Raji (cell line): ENCODE results near the gene SLC15A4.
A peak's percentile ranks its signal among the peaks of the same experiment; 100 is the strongest.

Experiments used
- POLR2A ChIP-seq: IDR thresholded peaks from 2 replicates; pipeline ENCODE4 v1.6.1; 2011; ENCODE audit warnings: low read depth, low read length, control low read depth; ENCODE audit not compliant: insufficient read depth

SLC15A4 gene

DNA sequence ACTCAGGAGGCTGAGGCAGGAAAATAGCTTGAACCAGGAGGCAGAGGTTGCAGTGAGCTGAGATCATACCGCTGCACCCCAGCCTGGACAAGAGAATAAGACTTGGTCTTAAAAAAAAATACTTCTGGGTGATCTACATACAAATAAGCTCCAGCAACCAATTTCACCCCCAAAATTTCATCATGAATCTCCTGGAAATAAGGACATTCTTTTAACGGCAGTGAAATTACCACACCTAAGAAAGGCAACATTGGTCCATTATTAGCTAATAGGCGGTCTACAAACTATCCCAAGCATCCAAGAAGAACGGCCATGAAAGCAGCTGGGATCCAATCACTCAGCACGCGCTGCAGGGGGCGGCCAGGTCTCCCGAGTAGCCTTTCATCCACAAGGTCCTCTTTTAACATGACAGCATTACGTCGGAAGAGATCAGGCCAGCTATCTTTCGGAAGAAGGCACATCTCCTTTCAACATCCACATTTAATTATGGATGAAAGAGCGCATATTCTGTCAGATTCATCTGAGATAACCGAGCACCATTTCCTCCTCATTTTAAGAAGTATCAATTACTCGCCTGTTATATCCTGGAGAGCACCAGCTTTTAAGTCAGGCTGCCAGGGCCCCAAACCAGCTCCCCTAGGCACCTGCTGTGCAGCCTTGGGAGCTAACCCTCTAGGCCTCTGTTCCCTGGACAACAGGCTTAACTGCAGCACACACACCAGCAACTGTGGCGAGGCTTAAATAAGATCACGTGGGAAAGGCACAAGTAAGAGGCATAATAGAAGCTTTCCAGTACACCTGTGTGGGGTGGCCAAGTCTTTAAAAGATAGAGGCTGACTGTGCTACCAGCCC, 4.2 kb downstream of the SLC15A4 start:
- no peak for TF ChIP-seq POLR2A

DNA sequence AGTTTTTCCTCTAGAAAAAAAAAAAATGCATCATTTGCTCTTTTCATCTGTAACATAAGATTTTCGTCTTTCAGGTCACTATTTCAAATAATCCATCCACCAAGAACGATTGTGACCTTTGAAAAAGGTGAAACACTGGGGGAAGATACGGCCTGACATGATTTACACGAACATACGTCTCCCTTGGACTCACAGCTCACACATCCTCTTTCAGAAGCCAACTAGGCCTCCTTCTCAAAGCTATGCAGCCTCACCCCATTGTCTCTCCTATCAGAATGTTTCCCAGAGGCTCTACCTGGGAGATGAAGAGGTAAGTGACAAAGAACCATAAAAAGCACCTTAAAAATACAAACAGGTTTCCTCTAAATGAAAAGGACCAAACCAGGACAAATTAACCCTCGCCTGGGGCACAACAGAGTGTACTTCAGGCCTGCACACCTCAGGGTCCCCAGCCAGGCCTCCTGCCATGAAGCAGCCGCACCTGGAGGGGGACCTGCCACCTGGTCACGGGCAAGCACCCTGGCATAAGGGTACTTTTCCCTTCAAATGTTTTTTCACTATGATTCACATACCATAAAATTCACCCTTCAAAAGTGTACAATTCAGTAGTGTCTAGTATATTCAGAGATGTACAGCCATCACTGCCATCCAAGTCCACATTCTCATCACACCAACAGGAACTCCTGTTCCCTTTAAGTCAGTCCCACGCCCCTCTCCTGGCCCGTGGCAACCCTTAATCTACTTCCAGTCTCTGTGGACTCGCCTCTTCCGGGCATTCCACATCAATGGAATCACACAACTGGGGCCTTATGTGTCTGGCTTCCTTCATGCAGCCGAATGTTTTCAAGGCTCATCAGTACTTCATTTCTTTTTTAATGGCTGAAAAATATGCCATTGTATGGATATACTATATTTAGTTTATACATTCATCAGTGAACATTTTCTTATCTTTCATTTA, 5.4 kb downstream of the SLC15A4 start:
- TF ChIP-seq POLR2A = no peak

DNA sequence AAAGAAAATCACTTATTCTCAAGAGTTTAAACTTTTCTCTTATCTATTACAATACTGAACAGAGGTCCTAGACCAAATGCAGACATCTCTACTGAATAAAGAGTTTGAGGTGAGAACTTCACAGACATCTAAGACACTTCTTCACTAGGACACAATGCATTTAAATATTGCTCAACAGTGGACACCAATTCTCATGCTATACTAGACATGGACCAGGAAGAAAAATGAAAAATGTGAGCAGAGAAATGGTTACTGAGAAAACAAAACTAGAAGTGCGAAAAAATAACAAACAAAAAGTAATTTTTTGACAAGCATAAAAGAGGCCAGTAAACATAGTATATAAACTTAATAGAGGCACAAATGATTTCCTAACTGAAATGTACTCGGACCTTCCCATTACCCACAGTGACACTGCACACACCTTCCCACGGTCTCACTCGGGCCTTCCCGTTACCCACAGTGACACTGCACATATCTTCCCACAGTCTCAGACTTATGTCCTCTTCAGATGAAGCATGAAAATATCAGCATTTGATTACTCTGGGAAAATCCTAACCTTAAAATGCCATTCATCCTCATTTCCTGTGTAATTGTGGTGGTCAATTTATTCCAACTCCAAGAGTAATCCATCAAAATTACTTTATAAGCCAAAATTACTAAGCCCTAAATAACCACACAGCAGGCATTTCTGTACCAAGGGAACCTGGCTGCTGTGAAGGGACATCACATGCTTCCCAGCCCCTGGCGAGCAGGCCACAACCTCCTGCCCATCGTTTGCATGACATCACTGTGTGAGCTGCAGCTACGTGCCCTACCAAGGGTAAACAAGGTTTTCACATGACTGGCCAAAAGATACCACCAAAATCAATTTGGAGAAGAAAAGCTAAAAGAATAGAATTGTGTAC, 6.4 kb downstream of the SLC15A4 start:
- 0 out of 2 replicates have a peak, but pooled peaks have one; percentile 28 for TF ChIP-seq POLR2A

DNA sequence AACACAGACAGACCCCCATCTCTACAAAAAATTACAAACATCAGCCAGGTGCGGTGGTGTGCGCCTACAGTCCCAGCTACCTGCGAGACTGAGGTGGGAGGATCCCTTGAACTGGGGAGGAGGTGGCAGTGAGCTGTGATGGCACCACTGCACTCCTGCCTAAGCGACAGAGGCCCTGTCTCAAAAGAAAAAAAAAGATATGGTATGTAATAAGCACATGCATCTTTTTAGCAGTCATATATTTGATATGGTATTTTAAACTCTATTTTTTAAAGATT, 7.2 kb downstream of the SLC15A4 start:
- no peak for TF ChIP-seq POLR2A

DNA sequence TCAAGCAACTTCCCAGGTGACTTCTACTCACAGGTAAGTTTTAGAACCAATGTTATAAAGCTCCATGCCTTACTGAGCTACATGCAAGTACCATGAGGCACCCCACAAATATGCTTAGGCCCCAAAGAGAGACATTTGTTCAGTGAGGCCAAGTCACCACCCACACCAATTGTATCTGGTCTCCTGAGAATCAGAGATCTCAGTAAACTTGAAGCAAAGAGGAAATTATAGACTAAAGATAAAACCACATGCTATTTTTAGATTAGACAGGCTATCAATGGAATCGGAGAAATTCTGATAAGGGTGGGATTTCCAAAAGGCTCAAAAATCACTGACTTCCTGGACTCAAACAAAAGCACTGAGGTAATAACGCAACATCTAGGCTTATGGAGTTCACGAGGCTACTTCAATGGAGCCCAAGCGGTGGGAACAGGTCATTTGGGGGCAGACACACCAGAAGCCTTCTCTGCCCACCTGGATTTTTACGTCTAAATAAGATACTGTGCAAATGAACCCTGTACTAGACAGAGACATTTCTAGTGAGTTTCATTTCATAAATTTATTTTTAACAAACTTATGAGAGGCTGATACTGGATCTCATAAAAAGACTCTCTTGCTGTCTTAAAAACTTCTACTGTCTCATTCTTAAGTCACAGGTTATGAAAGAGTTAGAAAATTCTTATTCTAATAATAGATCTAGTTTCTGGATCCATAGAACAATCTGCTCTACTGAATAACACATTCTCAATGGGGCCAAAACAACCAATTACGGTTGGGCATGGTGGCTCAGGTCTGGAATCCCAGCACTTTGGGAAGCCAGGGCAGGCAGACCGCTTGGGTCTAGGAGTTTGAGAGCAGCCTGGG, 7.7 kb downstream of the SLC15A4 start:
- TF ChIP-seq POLR2A = no peak

DNA sequence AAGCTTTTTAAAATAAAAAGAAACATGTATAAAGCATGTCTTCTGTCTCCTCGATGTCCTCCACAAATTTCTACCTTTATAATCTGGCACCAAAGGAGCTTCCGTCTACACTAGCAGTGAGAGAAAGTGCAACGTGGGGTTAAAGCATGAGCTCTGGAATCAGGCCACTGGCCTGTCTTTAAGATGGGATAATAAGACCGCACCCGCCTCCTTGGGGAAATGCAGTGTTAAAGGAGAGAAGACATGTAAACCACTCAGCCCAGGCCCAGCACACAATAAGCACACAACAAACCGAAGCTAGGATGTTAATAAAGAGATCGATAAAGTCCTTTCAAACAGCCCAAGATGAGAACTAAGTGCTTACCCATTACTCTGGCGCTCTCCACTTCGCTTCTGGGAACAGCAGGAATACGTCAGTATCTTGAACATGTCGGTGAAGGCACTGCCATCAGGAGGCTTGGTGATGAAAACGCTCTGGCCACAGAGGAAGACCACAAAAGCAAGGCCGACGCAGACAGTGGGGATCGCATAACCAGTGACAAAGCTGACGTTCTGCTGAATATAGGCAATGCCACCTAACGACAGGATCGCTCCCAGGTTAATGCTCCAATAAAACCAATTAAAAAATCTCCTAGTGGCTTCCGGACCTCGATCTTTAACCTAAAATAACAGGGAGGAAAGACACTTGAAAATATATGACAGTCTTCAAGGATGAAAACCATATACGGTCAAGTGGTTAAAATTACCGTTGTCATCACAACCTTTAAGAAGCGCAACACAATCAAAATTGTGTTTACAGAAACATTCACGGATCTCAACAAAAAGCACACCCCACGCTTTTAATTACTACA, 9.1 kb downstream of the SLC15A4 start:
- no peak for TF ChIP-seq POLR2A

DNA sequence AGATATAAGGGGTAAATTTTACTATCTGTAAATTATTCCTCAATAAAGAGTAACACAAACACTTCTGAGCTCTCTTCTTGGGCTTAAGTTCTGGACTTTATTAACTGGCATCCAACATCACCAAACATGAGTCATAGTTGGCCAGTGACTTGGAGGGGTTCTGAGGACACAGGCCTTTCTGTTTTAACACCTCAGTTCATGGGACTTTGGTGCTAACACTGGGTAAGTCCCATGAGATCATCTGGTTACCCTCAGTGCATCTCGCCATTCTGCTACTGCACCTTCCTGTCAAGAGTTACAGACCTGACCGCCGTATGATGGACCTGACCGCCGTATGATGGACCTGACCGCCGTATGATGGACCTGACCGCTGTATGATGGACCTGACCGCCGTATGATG, 9.9 kb downstream of the SLC15A4 start:
- no peak for TF ChIP-seq POLR2A

DNA sequence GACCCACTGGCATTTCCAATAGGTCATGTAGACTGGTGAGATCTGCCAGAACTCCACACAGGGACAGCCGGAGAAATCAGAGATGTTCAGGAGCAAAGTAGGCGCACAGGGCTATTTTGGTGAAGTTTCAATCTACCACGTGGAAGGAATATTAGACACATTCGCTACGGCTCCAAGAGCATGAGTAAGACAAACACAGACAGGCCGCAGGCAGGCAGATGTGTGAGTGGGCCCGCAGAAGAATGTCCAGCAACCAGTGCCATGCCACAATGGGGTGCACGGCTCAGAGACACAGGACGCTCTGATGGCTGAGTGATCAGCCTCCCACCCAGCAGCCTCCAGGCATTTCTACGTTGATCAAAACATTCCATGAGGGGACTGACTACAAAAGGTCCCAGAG, 10.4 kb downstream of the SLC15A4 start:
- TF ChIP-seq POLR2A = no peak

DNA sequence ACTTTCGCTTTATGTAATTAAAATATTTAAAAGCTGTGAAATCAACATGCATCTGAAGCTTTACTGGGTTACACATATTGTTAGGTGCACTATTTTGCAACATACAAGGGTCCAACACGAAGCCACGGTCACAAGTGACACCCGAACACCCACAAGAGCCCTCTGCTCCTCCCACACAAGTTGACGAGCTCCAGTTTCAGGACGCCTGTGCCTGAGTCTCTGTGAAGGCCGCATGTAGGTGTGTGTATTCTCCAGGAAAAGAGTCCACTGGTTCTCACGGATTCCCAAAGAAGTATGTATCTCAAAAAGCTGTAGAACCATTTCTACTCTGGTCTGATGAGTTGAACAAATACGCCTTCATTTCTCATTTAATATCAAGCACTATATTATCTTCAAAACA, 12.0 kb downstream of the SLC15A4 start:
- no peak for TF ChIP-seq POLR2A

DNA sequence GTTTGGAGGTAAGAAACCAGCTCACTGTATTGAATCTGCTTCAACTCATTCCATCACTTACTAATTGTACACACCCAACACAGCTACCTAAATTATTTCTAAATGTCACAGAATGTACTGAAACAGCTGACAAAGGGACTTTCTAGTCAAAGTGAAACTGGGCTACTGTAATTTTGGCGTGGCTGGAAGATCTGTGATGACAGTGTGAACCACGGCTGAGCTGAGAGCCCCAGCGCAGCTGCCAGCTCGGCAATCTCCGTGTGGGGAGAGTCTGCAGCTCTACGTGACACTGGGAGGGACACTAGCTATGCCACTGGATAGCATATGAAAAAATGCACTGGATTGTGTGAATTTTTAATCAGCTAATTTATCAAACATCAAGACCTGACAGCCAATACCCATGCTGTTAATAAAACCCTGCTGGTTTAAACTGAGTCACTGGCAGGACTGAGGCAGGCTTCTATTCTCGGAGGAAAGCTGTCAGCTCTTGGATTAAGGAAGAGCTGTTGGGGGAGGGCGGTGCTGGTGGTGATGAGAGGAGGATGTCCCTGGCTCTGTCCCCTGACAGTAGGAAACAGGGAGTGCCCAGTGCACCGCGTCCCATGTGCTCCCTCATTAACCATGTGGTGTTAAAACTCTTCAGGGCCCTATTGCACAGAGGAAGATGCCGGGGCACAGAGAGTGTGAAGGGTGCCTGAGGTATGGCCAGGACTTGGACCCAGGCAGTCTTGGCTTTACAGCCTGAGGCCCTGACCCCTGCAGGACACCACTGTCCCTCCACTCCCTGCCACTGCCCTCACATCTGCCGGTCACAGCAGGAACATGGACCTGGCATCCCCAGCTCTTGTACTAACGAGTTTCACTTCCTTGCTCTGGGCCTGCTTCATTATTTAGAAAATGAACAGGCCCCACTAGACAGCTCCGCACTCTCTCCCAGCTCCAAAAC, 13.3 kb downstream of the SLC15A4 start:
- TF ChIP-seq POLR2A = no peak

DNA sequence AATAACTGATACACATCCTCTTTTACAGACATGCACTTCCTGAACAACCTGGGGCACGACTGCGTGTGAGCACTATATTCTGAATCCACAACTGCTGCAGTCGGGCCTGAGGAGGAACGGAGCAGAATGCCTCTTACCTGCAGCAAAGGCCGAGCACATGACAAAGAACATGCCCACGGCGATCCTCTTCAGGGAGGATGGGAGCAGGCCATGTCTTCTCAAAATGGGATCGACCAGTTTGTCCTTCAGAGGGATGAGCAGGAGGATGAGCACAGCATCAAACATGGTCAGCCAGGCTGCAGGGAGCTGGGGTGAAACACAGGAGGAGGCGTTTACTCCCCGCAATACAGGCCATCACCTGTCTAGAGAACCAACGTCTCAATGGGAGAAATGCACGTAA, 15.1 kb downstream of the SLC15A4 start:
- TF ChIP-seq POLR2A = no peak

DNA sequence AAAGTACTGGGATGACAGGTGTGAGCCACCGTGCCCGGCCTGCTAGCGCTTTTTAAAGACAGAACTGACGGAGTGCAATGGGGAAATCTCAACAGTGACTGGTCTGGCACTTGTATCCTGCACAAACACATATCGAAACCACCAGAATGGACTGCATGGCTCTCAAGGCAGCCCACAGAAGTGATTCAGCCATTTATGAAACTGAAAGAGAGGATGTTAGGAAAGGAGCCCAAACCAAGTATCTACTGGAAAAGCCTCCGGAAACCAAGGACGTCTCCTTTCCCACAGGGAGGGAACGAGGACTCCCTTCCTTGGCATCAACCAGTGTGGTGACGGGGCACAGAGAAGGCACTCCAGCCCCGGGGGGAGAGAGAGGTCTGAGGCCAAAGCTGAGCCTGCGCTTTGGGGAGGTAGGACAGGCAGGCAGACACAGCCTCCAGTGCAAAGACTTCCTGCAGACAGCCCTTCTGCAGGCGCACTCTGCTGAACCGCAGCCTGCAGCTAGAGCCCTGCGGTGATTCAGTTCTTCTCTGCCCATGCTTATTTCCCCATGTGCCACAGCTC, 16.5 kb downstream of the SLC15A4 start:
- no peak for TF ChIP-seq POLR2A

DNA sequence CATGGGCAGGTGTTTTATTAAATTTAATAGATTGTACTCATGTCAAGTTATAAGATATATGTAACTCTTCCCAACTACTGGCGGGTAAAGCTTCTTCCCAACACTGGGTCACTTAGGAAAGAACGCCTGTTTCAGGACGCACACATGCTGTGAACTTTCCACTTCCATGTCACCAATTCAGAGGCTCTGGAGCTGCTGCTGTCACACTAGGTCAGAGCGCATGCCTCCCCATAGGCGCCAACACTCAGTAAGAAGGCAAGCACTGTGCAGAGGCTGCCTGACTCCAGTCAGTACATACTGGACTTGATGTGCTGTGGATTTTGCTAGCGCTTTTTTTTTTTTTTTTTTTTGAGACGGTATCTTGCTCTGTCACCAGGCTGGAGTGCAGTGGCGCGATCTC, 17.2 kb downstream of the SLC15A4 start:
- TF ChIP-seq POLR2A = no peak
